HG02571 (cell line): ENCODE data around the gene GPATCH1.

Experiments
- ATAC-seq: cut with Tn5 transposase; IDR thresholded peaks from one replicate; pipeline ENCODE4 v1.9.1; 2021; ENCODE audit warnings: mild to moderate bottlenecking, moderate library complexity; ENCODE audit not compliant: unreplicated experiment

The GPATCH1 gene

GRCh38 chr19:33063753-33064457 lies 17.1 kb upstream of the GPATCH1 start:
- no peak for ATAC-seq

DNA sequence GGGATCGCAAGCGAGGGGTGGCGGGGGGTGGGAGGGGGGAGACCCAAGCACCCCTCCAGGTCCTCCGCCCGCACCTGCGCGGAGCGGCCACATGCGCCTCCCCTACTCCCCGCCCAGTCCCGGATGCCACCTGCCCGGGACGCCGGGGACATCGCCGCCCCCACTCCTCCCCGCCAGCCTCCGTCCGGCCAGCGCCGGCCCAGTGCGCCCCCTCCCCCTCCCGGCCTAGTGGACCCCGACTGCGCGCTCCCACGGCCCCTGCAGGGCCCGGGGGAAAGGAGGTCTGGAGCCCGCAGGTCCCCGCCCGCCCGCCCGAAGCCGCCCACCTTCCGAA lies 16.6 kb upstream of the GPATCH1 start:
- peak; percentile 42 for ATAC-seq

- peak; percentile 69 for ATAC-seq
Measured at GRCh38 chr19:33064792-33065550, 16.0 kb upstream of the GPATCH1 start, which contains the start of gene RHPN2. Gene RHPN2, minus strand, starts transcription at chr19:33064888. Its CDS starts 36 bp downstream, at chr19:33064852.

GRCh38 chr19:33066543-33066942 lies 14.4 kb upstream of the GPATCH1 start:
- ATAC-seq, result no peak

GRCh38 chr19:33067121-33067520 lies 13.9 kb upstream of the GPATCH1 start:
- ATAC-seq, result no peak

DNA sequence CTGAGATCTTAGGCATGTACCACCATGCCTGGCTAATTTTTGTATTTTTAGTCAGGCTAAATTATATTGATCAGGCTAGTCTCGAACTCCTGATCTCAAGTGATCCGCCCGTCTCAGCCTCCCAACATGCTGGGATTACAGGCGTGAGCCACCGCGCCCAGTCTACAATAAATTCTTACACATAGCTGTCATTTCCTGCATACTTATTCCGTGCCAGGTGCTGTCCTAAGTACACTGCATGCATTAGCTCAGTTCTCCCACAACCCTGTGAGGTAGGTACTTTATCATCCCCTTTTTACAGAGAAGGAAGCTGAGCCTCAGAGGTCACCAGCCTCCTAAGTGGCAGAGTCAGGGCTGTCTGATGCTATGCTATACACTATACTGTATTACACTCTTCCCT lies 9.1 kb upstream of the GPATCH1 start:
- ATAC-seq, result no peak

DNA sequence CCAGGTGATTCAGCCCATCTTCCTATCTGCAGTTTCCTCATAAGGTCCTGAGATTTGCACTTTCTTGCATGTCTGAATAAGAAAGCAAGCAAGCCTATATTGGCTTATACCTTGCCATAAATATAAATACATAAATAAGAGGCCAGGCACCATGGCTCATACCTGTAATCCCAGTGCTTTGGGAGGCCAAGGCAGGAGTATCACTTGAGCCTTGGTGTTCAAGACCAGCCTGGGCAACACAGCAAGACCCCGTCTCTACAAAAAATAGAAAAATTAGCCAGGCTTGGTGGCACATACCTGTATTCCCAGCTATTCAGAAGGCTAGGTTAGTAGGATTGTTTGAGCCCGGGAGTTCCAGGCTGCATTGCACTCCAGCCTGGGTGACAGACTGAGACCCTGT lies 5.5 kb upstream of the GPATCH1 start:
- no peak for ATAC-seq

GRCh38 chr19:33085570-33086128 lies 4.7 kb downstream of the GPATCH1 start:
- ATAC-seq, result no peak

- no peak for ATAC-seq
Measured at GRCh38 chr19:33086955-33087354, 6.0 kb downstream of the GPATCH1 start.

DNA sequence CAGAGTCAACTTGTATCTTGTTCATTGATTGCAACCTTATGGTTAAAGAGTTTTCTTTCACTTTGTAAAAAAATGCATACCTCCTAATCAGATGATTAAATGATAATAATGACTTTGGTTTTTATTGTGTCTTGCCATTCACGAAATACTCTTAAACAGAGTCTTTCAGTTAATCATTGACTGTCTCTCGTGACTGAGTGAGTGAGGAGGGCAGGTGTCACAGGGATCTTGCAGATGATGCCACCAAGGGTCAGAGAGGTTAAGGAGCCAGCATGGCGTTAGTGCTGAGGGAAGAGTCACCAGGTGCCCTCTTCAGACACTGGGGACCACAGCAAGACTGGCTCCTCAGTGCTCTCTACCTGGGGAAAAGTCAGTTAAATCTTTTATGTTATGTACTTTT lies 8.0 kb downstream of the GPATCH1 start:
- no peak for ATAC-seq

DNA sequence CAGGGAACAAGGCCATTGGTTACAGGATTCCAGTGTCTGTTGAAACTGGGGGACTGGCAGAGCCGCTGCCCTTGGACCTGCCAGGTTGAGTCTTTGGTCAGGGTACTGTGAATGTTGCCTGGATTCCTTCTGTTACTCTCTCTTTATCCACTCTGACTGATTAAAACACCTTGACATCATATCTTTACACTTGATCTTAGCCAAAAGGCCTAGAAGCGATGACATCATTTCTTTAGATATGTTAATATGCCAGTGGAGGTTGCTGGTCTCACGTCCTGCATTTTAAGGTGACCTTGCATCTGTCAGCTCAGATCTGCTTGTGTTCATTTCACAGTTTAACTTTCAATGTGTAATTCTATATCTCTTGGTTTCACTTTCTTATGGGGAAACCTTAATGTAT lies 9.2 kb downstream of the GPATCH1 start:
- ATAC-seq, result no peak

DNA sequence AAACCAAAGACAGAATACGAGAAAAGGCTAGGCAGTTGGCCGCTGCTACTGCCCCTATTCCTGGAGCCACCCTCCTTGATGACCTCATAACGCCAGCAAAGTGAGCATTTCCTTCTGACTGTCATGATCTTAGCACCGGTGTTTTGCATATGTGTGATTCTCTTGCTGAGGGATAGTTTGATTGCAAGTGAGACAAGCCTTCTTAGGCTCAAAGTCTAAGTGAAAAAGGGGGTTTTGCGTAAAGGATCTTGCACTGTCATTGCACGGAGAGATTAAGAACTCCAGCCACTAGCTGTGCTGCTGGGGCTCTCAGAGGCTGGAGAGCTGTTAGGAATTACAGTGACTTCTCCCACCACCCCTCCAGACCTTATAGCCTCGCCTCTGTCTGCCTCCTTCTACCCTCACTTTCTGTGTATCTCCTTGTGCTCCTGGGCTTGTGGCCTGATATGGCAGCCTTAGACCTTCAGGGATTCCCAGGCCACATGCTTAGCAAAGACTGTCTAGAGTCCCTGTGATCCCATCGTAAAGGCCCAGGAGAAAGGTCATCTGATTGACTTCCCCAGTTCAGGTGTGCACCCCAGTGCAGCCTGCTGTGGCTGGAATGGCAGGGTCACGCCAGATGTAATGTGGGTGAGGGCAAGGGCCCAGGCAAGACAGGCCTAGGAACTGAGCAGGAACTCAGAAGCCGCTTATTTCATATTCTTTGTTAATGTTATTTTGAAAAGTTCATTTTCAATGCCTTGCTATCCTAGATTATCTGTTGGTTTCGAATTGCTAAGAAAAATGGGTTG lies 12.6 kb downstream of the GPATCH1 start:
- no peak for ATAC-seq

- no peak for ATAC-seq
Measured at GRCh38 chr19:33094436-33095067, 13.6 kb downstream of the GPATCH1 start.

GRCh38 chr19:33096005-33096404 lies 15.0 kb downstream of the GPATCH1 start:
- ATAC-seq, result no peak

- ATAC-seq, result no peak
Measured at GRCh38 chr19:33098055-33098534, 17.1 kb downstream of the GPATCH1 start.

DNA sequence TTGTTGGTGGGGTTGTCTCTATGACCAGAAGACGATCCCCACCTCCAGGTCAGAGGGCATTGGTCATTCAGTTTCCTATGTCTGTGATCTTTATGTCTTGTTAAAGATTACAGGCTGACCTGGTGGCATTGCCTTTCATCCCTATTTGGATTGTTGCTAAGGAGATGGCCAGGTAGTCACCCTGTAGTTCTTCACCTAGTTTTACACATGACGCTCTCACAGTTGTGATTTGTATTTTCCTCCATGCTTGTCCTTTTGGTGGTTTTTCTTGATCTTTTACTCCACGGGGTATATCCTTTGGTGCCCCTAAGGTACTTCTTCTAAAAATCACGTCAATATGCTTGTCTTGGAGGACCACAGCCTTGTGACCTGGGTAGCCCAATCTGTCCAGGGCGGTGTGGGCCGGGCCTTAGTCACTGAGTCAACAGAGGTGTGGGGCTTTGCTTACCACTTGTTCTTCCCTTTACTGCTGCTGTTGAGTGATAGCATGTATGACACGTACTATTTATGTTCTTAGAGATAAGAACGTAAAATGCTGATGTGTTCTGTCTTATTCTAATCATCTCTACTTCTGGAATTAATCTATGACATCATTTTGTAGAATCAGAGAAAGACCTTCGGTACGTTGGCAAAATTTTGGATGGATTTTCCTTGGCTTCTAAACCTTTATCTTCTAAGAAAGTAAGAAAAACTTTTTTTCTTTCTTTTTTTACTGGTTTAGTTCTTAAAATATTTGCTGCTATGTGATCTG lies 20.1 kb downstream of the GPATCH1 start:
- no peak for ATAC-seq

DNA sequence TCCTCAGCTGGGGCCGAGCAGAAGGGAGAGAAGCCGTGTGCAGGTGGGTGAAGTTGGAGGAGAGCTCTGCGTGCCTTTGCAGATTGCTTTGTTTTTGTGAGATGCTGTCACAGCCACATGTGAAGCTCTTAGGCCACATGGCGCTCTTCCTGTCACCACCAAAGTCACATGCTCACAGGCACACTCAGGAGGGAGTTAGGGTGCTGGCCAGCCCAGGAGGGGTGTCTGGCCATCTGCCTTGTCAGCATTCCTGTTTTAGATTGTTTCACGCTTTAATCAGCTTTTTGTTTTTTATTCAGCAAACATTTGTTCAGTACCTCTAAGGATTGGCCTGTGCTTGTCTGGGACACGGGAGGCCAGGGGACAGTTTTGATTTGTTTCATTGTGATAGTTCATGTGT lies 21.9 kb downstream of the GPATCH1 start:
- no peak for ATAC-seq

- no peak for ATAC-seq
Measured at GRCh38 chr19:33108161-33108560, 27.2 kb downstream of the GPATCH1 start.

- ATAC-seq, result no peak
Measured at GRCh38 chr19:33110137-33110910, 29.3 kb downstream of the GPATCH1 start.
